HFFc6 (cell line): ENCODE measurements around the gene ST6GALNAC5. TPM values are rescaled to one million over a fixed set of nuclear protein-coding genes. Genes with fewer than 3 reads are reported as not detected.
A peak's percentile ranks its signal among the peaks of the same experiment; 100 is the strongest.
"Not testable (repeated sequence)": the region's sequence is repeated elsewhere in the genome, so short reads cannot be mapped to it uniquely, and the experiment has no call there.

Source experiments
- DNase-seq: peaks from one replicate; pipeline ENCODE4 v3.0.0-alpha.2; 2018
- H3K27ac Mint-ChIP-seq: 2 replicates; pipeline ENCODE4 v1.8.0; 2020; ENCODE audit warnings: mild to moderate bottlenecking, mixed read lengths
- H3K27me3 Mint-ChIP-seq: 2 replicates; pipeline ENCODE4 v1.8.0; 2021; ENCODE audit warnings: mild to moderate bottlenecking, moderate library complexity, mixed read lengths; ENCODE audit not compliant: insufficient read depth
- H3K36me3 Mint-ChIP-seq: 2 replicates; pipeline ENCODE4 v1.8.0; 2021; ENCODE audit warnings: low read depth, mixed read lengths
- H3K4me1 Mint-ChIP-seq: 2 replicates; pipeline ENCODE4 v1.8.0; 2020; ENCODE audit warnings: low read depth, mixed read lengths
- H3K4me3 Mint-ChIP-seq: 2 replicates; pipeline ENCODE4 v1.8.0; 2020; ENCODE audit warnings: mild to moderate bottlenecking, moderate library complexity, mixed read lengths
- H3K9me3 Mint-ChIP-seq: 2 replicates; pipeline ENCODE4 v1.8.0; 2020; ENCODE audit warnings: mild to moderate bottlenecking, mixed read lengths
- CTCF ChIP-seq: fragments of 200-600 bp; sonication (generic); IDR thresholded peaks from 2 replicates; pipeline ENCODE4 v1.5.0; 2021; ENCODE audit warnings: antibody characterized with exemption, mild to moderate bottlenecking
- total RNA-seq, 6 experiments: library from RNA; stranded (reverse); fragmentation: NEBNext Ultra II Directional; extraction: Animal tissue kit (Norgen Biotek cat#: 25700); gene quantifications; 2 replicates in 1 of 6; 3 replicates in 5 of 6; pipeline ENCODE4 v1.2.3, GENCODE V29; 2021

The ST6GALNAC5 gene
- total RNA-seq, 6 experiments from 2014 or later = 1.3 to 3.0 (median 2.1) TPM; not detected in 2

GRCh38 chr1:76876655-76877395, 9.5 kb downstream of the ST6GALNAC5 start:
- no peak overlapping the region for H3K4me3 Mint-ChIP-seq
- H3K36me3 Mint-ChIP-seq = 0 out of 2 replicates have a peak, but pooled peaks cover 5% of the 10 kb centered on the region
- H3K4me1 Mint-ChIP-seq = peaks cover 21% of the 10 kb centered on the region; the same call in 1 of the 2 replicates
- no peak for TF ChIP-seq CTCF
- H3K27ac Mint-ChIP-seq = no peak overlapping the region
- peaks cover 8% of the 10 kb centered on the region for H3K27me3 Mint-ChIP-seq
- DNase-seq = no peak
- no peaks in the 10 kb centered on the region for H3K9me3 Mint-ChIP-seq

- H3K27me3 Mint-ChIP-seq, DNase-seq, H3K9me3 Mint-ChIP-seq, H3K36me3 Mint-ChIP-seq, H3K27ac Mint-ChIP-seq, H3K4me3 Mint-ChIP-seq: not testable (repeated sequence)
- peaks cover 21% of the 10 kb centered on the region; the same call in 1 of the 2 replicates for H3K4me1 Mint-ChIP-seq
Observed at GRCh38 chr1:76879014-76879413, 11.7 kb downstream of the ST6GALNAC5 start.

GRCh38 chr1:76881762-76882161, 14.5 kb downstream of the ST6GALNAC5 start:
- Mint-ChIP-seq H3K4me1 (peaks cover 23% of the 10 kb centered on the region; the same call in 1 of the 2 replicates), H3K27ac (no peak overlapping the region), H3K27me3 (peaks cover 4% of the 10 kb centered on the region; the same call in 1 of the 2 replicates), H3K9me3 (no peaks in the 10 kb centered on the region), H3K36me3 (no peaks in the 10 kb centered on the region), H3K4me3 (no peak overlapping the region)
- peak; percentile 5 for DNase-seq
- no peak for TF ChIP-seq CTCF

DNA sequence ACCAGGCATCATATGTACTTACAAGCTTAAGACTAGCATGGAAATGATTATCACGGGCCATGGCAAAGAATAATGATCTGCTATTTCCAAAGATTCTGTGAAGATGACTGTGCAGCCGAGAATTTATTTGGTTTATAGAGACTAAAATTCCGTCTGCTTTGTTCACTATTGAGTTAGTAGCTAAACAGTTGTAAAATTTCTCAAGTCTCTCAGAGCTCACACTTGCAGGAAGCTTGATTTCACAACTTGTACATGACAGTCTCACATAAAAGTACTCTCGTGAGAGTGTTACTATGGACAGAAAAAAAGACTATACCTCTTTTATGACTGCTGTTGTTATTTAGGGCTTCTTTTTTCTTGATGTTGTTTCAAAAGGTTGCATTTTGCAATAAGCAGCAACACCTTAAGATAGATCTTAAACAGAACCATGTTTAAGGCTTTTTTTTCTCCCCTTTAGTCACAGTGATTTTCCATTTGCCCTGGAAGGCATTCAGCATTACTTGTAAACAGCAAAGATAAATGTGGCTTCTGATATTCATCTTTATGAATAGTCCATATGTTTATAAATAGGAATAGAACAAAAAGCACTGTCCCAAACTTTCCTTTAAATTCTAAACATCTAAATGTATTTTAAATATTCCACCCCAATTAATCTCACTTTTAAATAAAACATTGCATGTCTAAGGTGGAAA, 24.8 kb downstream of the ST6GALNAC5 start:
- peak; percentile 57 for DNase-seq
- peaks cover 21% of the 10 kb centered on the region for H3K4me1 Mint-ChIP-seq
- peak overlapping the region; percentile 14 for H3K27ac Mint-ChIP-seq
- H3K36me3 Mint-ChIP-seq = no peaks in the 10 kb centered on the region
- no peaks in the 10 kb centered on the region; the same call in 1 of the 2 replicates for H3K9me3 Mint-ChIP-seq
- H3K4me3 Mint-ChIP-seq = peak overlapping the region; percentile 8; the same call in 1 of the 2 replicates
- peaks cover 2% of the 10 kb centered on the region; the same call in 1 of the 2 replicates for H3K27me3 Mint-ChIP-seq
- TF ChIP-seq CTCF = no peak

DNA sequence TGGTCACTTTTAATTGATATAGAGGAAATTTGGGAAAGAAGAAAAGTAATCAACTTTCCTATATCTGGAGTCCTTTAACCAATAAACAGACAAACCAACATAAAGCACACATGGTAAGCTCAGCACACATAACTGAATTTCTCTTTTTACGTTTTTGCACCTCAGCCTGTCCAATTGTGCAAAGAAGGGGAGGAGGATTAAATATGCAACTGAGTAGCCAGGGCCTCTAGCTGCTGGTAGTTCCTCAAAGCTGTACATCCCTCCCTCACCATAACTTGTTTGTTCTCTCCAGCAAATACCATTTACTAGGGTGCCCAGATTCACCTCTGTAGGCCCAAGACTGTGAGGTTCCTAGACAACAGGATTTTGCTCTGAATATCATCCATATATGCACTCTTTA, 25.4 kb downstream of the ST6GALNAC5 start:
- H3K27me3 Mint-ChIP-seq = peaks cover 2% of the 10 kb centered on the region; the same call in 1 of the 2 replicates
- H3K9me3 Mint-ChIP-seq = no peaks in the 10 kb centered on the region; the same call in 1 of the 2 replicates
- peaks cover 21% of the 10 kb centered on the region for H3K4me1 Mint-ChIP-seq
- H3K27ac Mint-ChIP-seq = no peak overlapping the region
- no peak for DNase-seq
- no peak for TF ChIP-seq CTCF
- no peaks in the 10 kb centered on the region for H3K36me3 Mint-ChIP-seq
- no peak overlapping the region for H3K4me3 Mint-ChIP-seq
